ENCODE results near the gene POGLUT2.

POGLUT2 gene

GRCh38 chr13:102798581-102799425 lies at the start of gene POGLUT2, which contains the start of gene BIVM:
Gene POGLUT2, minus strand, starts transcription at chr13:102798976. Its CDS starts 306 bp downstream, at chr13:102798670.
Gene BIVM, plus strand, starts transcription at chr13:102799119. Its CDS starts 8,149 bp downstream, at chr13:102807268.
- FAIRE-seq: peak; percentile 91

GRCh38 chr13:102847272-102848234 lies 48.8 kb upstream of the POGLUT2 start:
- peak; percentile 94 for FAIRE-seq

GRCh38 chr13:102846261-102847015 lies 47.7 kb upstream of the POGLUT2 start:
- no peak for FAIRE-seq

- peak; percentile 98 for FAIRE-seq
Measured at GRCh38 chr13:102845630-102846260, 47.0 kb upstream of the POGLUT2 start, which contains the start of gene ERCC5. Gene ERCC5, plus strand, starts transcription at chr13:102846032. Its CDS starts 235 bp downstream, at chr13:102846267.

- FAIRE-seq: no peak
Measured at GRCh38 chr13:102845289-102845629, 46.5 kb upstream of the POGLUT2 start.

- no peak for FAIRE-seq
Measured at GRCh38 chr13:102839462-102839861, 40.7 kb upstream of the POGLUT2 start.

GRCh38 chr13:102838982-102839381 lies 40.2 kb upstream of the POGLUT2 start:
- no peak for FAIRE-seq

GRCh38 chr13:102838273-102838672 lies 39.5 kb upstream of the POGLUT2 start:
- no peak for FAIRE-seq

- FAIRE-seq: no peak
Measured at GRCh38 chr13:102836471-102836870, 37.7 kb upstream of the POGLUT2 start.

GRCh38 chr13:102830646-102831045 lies 31.9 kb upstream of the POGLUT2 start:
- no peak for FAIRE-seq

- FAIRE-seq: peak; percentile 96
Measured at GRCh38 chr13:102825921-102826706, 27.3 kb upstream of the POGLUT2 start.

GRCh38 chr13:102825400-102825799 lies 26.6 kb upstream of the POGLUT2 start:
- no peak for FAIRE-seq

GRCh38 chr13:102817907-102818306 lies 19.1 kb upstream of the POGLUT2 start:
- FAIRE-seq: no peak

- FAIRE-seq: no peak
Measured at GRCh38 chr13:102817241-102817640, 18.5 kb upstream of the POGLUT2 start.

- FAIRE-seq: no peak
Measured at GRCh38 chr13:102816708-102817107, 17.9 kb upstream of the POGLUT2 start.

- FAIRE-seq: no peak
Measured at GRCh38 chr13:102815788-102816187, 17.0 kb upstream of the POGLUT2 start.

- no peak for FAIRE-seq
Measured at GRCh38 chr13:102814793-102815192, 16.0 kb upstream of the POGLUT2 start.

- no peak for FAIRE-seq
Measured at GRCh38 chr13:102814025-102814607, 15.3 kb upstream of the POGLUT2 start.

GRCh38 chr13:102812611-102813287 lies 14.0 kb upstream of the POGLUT2 start:
- no peak for FAIRE-seq

GRCh38 chr13:102807699-102808098 lies 8.9 kb upstream of the POGLUT2 start:
- FAIRE-seq: no peak
